OCI-LY3 (cell line): Measurements from ENCODE around the gene AGPAT4.

ENCODE experiments used
- H2AFZ ChIP-seq: fragments of 200-600, 300-600 bp; shearing (Covaris generic); 2 replicates; pipeline ENCODE4 v1.6.0; 2014; ENCODE audit warnings: antibody characterized with exemption, low read depth, low read length
- H3K27ac ChIP-seq: fragments of 200-600, 300-600 bp; sonication (generic); 2 replicates; pipeline ENCODE4 v1.5.1; 2014; ENCODE audit warnings: mild to moderate bottlenecking, low read length, moderate library complexity, mixed read lengths
- H3K27me3 ChIP-seq: fragments of 200-600, 300-600 bp; sonication (generic); 2 replicates; pipeline ENCODE4 v1.6.1; 2014; ENCODE audit warnings: low read depth, low read length, mixed read lengths
- H3K36me3 ChIP-seq: fragments of 200-600, 300-600 bp; sonication (generic); replicated peaks from 2 replicates; pipeline ENCODE3; 2014; ENCODE audit warnings: low read depth, low read length, mixed read lengths
- H3K4me1 ChIP-seq: fragments of 300-600, 200-600 bp; sonication (generic); 2 replicates; pipeline ENCODE4 v1.6.1; 2014; ENCODE audit warnings: low read length, mixed read lengths
- H3K4me2 ChIP-seq: fragments of 200-600, 300-600 bp; sonication (generic); 2 replicates; pipeline ENCODE4 v1.6.1; 2014; ENCODE audit warnings: low read length, mixed read lengths
- H3K4me3 ChIP-seq: fragments of 300-600, 200-600 bp; sonication (generic); 2 replicates; pipeline ENCODE4 v1.5.1; 2014; ENCODE audit warnings: antibody characterized with exemption, mild to moderate bottlenecking, low read length, moderate library complexity
- H3K79me2 ChIP-seq: fragments of 300-600, 200-600 bp; shearing (Covaris generic); 2 replicates; pipeline ENCODE4 v1.6.1; 2014; ENCODE audit warnings: mild to moderate bottlenecking, low read length, mixed read lengths
- H3K9ac ChIP-seq: fragments of 300-600, 200-600 bp; shearing (Covaris generic); 2 replicates; pipeline ENCODE4 v1.6.0; 2014; ENCODE audit warnings: mild to moderate bottlenecking, low read length, moderate library complexity
- H3K9me3 ChIP-seq: fragments of 200-600, 300-600 bp; shearing (Covaris generic); 2 replicates; pipeline ENCODE4 v1.6.1; 2014; ENCODE audit warnings: low read length, mixed read lengths; ENCODE audit not compliant: insufficient read depth
- H4K20me1 ChIP-seq: fragments of 200-600, 300-600 bp; sonication (generic); 2 replicates; pipeline ENCODE4 v1.6.1; 2016; ENCODE audit warnings: low read length, mixed read lengths; ENCODE audit not compliant: insufficient read depth
- CTCF ChIP-seq: fragments of 200-600, 300-600 bp; sonication (generic); IDR thresholded peaks from 2 replicates; pipeline ENCODE4 v1.5.1; 2014; ENCODE audit warnings: antibody characterized with exemption, low read length, low read depth
- EZH2phosphoT487 ChIP-seq: fragments of 200-600 bp; shearing (Covaris generic); IDR thresholded peaks from 2 replicates; pipeline ENCODE4 v1.6.1; 2018; ENCODE audit warnings: antibody characterized with exemption, mixed run types, low read depth

The AGPAT4 gene

DNA sequence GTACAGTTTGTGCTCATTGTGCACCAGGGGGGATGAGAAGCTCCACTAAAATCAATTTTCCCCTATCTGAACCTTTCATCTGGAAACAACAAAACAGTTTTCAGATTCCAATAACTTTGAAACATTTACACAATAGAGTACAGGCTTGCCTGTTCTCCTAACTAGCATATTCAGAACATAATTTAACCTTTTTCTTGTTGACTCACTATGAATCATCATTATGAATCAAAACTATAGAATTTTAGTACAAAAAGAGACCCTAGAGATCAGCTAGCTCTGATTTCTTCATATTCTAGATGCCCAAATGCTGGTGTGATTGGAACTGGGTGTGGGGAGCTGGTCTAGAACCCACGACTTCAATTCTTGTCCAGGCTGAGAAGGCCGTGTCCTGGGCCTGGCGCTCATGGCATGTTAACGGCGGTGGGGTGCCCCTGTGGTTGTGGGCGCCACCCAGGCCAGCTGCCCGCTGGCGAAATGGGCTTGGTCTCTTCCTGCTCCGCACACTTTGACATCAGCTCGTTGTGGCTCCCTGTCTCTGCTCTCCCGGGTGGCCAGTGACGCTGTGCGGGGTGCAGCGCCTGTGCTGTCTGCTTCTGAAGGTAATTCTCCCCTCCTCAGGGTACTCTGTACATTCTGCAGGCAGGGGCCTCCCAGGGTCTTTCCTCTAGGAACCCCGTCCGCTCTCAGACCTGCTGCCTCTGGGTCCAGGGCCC is 29.9 kb upstream of the AGPAT4 start:
- no peak for TF ChIP-seq CTCF
- TF ChIP-seq EZH2phosphoT487, result no peak
- no peak overlapping the region for H3K4me3 ChIP-seq
- no peaks in the 10 kb centered on the region for H3K79me2 ChIP-seq
- H3K27me3 ChIP-seq, result no peaks in the 10 kb centered on the region
- no peaks in the 10 kb centered on the region for H3K4me1 ChIP-seq
- H4K20me1 ChIP-seq, result no peaks in the 10 kb centered on the region
- H3K9ac ChIP-seq, result no peak overlapping the region
- no peak overlapping the region for H2AFZ ChIP-seq
- no peaks in the 10 kb centered on the region for H3K36me3 ChIP-seq
- H3K9me3 ChIP-seq, result no peaks in the 10 kb centered on the region
- H3K27ac ChIP-seq, result no peak overlapping the region
- no peak overlapping the region for H3K4me2 ChIP-seq

GRCh38 chr6:161302949-161303348 is 29.1 kb upstream of the AGPAT4 start:
- Histone ChIP-seq H3K36me3 (no peaks in the 10 kb centered on the region), H3K27ac (no peak overlapping the region), H3K9ac (no peak overlapping the region), H3K4me3 (no peak overlapping the region), H3K79me2 (no peaks in the 10 kb centered on the region), H3K4me2 (no peak overlapping the region), H2AFZ (no peak overlapping the region), H3K27me3 (no peaks in the 10 kb centered on the region), H4K20me1 (no peaks in the 10 kb centered on the region), H3K4me1 (no peaks in the 10 kb centered on the region), H3K9me3 (no peaks in the 10 kb centered on the region)
- TF ChIP-seq EZH2phosphoT487 (no peak), CTCF (no peak)

DNA sequence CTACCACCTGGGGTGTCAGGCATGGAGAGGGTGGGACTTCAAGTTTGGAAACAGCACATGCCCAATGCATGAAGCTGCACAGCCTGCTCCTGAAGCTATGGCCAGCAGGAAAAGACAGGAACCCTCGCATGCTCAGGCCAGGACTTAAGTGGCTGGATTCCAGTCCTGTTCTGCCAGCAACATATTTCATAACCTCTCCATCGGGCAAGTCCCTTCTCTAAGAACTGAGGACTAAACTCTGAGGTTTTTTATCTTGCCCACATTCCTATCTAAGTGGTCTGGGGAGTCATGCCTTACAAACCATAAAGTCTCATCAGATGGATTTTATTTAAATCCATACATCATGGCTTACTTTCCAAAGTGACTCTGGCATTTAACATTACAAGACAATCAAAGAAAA is 27.5 kb upstream of the AGPAT4 start:
- Histone ChIP-seq H3K36me3 (no peaks in the 10 kb centered on the region), H3K4me2 (no peak overlapping the region), H4K20me1 (no peaks in the 10 kb centered on the region), H3K27ac (no peak overlapping the region), H3K4me3 (no peak overlapping the region), H3K27me3 (no peaks in the 10 kb centered on the region), H3K4me1 (no peaks in the 10 kb centered on the region), H2AFZ (no peak overlapping the region), H3K9me3 (no peaks in the 10 kb centered on the region), H3K9ac (no peak overlapping the region), H3K79me2 (no peaks in the 10 kb centered on the region)
- TF ChIP-seq CTCF, result no peak
- no peak for TF ChIP-seq EZH2phosphoT487

DNA sequence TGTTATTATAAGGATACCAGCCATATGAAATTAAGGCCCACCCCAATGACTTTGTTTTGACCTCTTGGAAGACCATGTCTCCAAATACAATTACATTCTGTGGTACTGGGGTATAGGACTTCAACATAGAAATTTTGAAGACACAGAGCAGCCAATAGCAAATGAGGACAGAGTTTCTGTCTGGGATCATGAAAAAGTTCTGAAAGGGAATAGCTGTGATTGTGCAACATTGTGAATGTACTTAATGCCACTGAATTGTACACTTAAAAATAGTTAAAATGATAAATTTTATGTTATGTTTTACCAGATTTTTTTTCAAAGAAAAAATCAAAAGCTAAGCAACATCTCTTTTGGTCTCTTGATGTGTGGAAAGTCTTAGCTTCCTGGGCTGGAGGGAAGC is 27.0 kb upstream of the AGPAT4 start:
- H4K20me1 ChIP-seq, result no peaks in the 10 kb centered on the region
- H3K27me3 ChIP-seq, result no peaks in the 10 kb centered on the region
- H3K4me3 ChIP-seq, result no peak overlapping the region
- H2AFZ ChIP-seq, result no peak overlapping the region
- no peaks in the 10 kb centered on the region for H3K36me3 ChIP-seq
- no peaks in the 10 kb centered on the region for H3K9me3 ChIP-seq
- H3K79me2 ChIP-seq, result no peaks in the 10 kb centered on the region
- H3K27ac ChIP-seq, result no peak overlapping the region
- no peak overlapping the region for H3K9ac ChIP-seq
- H3K4me1 ChIP-seq, result no peaks in the 10 kb centered on the region
- no peak overlapping the region for H3K4me2 ChIP-seq
- TF ChIP-seq CTCF (no peak), EZH2phosphoT487 (no peak)
